ENCODE results near the gene PLA1A.

PLA1A gene

DNA sequence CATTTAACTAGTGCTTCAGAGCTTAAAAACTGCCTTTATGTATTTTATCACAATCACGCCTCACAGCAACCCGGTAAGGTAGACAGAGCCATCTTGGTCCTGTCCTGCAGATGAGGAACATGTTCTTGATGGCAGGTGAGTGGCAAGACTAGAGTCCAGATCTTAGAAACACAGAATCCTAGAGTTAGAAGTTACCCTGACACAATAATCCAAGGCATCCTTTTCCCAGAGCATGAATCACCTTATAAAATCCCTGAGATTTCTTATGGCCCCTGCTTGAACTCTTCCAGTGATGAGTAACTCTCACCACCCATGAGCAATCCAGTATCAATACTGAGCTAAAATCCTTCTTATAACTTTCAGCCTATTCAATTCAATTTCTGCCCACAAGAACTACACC lies 45.8 kb downstream of the PLA1A start:
- Histone ChIP-seq H3K36me3 (ENCODE audit: control insufficient read depth in 5 of 5, insufficient read depth in 5 of 5, low read length in 5 of 5) (peaks cover 3 to 20% (median 7%) of the 10 kb centered on the region in 5 donors), H3K27ac (ENCODE audit: low read depth, low read length) (no peak overlapping the region), H3K4me3 (ENCODE audit: low read depth in 1 of 5, low read length in 5 of 5) (no peak overlapping the region), H3K9ac (ENCODE audit: low read length in 5 of 5) (no peak overlapping the region), H3K4me1 (ENCODE audit: control insufficient read depth in 5 of 5, insufficient read depth in 5 of 5, low read length in 5 of 5) (peaks cover 2 to 26% (median 6%) of the 10 kb centered on the region in 5 donors), H3K9me3 (ENCODE audit: control insufficient read depth in 5 of 5, low read length in 5 of 5) (no peaks in the 10 kb centered on the region), H3K27me3 (ENCODE audit: control insufficient read depth in 5 of 5, insufficient read depth in 4 of 5, low read length in 5 of 5) (no peaks in the 10 kb centered on the region)

DNA sequence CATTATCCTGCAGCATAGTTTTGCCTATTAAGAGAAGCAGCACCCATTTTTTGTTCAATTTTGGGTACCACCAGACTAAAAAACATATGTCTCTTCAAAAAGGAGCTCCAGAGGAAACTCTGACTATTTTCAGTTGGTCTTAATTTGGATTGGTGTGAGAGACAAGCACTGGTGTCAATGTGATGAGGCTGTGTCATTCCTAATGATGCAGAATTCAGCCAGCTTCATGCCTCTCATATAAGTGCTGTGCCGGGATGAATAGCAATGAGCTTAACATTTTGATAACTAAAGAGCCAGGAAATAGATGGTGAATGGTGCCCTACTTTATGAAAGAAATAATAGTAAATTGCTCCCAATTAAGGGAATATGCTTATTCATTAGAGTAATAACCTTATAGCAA lies 46.8 kb downstream of the PLA1A start:
- Histone ChIP-seq H3K36me3 (ENCODE audit: control insufficient read depth in 5 of 5, insufficient read depth in 5 of 5, low read length in 5 of 5) (peaks cover 3 to 21% (median 7%) of the 10 kb centered on the region in 5 donors), H3K9ac (ENCODE audit: low read length in 5 of 5) (no peak overlapping the region), H3K27ac (ENCODE audit: low read depth, low read length) (no peak overlapping the region), H3K4me3 (ENCODE audit: low read depth in 1 of 5, low read length in 5 of 5) (no peak overlapping the region), H3K4me1 (ENCODE audit: control insufficient read depth in 5 of 5, insufficient read depth in 5 of 5, low read length in 5 of 5) (peaks cover 0 to 18% (median 2%) of the 10 kb centered on the region in 5 donors), H3K27me3 (ENCODE audit: control insufficient read depth in 5 of 5, insufficient read depth in 4 of 5, low read length in 5 of 5) (no peaks in the 10 kb centered on the region), H3K9me3 (ENCODE audit: control insufficient read depth in 5 of 5, low read length in 5 of 5) (no peaks in the 10 kb centered on the region)

DNA sequence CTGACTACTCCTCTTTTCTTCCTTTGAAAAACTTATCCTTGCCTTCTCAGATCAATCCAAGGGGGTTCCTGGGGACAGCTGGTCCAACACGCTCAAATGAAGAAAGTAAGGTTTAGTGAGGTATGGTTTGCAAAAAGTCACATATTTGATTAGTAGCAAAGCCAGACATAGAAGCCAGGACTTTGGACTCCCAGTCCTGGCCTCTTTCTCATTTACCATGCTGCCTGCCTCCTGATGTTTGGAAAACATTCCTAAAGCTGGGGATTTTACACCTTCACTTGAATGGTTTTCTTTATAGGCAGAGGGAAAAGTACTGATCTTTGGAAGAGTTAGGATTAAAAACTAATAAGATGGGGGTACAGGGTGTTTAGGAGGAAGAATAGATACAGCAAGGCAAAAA lies 48.1 kb downstream of the PLA1A start:
- H3K9ac ChIP-seq (ENCODE audit: low read length in 5 of 5), result no peak overlapping the region
- peaks cover 3 to 21% (median 7%) of the 10 kb centered on the region in 5 donors for H3K36me3 ChIP-seq (ENCODE audit: control insufficient read depth in 5 of 5, insufficient read depth in 5 of 5, low read length in 5 of 5)
- no peaks in the 10 kb centered on the region for H3K9me3 ChIP-seq (ENCODE audit: control insufficient read depth in 5 of 5, low read length in 5 of 5)
- H3K4me1 ChIP-seq (ENCODE audit: control insufficient read depth in 5 of 5, insufficient read depth in 5 of 5, low read length in 5 of 5), result peaks cover 0 to 18% (median 2%) of the 10 kb centered on the region in 5 donors
- peak overlapping the region; percentile 80 for H3K27ac ChIP-seq (ENCODE audit: low read depth, low read length)
- no peak overlapping the region for H3K4me3 ChIP-seq (ENCODE audit: low read depth in 1 of 5, low read length in 5 of 5)
- no peaks in the 10 kb centered on the region for H3K27me3 ChIP-seq (ENCODE audit: control insufficient read depth in 5 of 5, insufficient read depth in 4 of 5, low read length in 5 of 5)

DNA sequence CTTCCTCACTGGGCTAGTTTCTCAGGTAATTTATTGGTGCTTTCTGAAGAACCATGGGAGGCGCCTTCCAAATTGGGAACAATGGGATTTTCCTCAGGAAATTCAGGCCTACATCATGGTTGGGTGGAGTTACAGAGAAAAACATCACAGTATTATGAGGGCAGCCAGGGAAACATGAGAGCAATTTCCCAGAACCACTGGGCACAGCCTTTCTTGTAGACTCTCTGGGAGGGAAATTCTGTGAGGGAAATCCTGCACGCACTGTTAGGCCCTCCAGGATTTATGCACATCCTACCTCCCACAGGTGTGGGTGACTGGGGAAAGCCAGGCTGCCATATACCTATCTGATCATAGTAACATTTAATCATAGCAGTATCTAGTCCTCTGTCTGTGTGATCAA lies 49.5 kb downstream of the PLA1A start:
- peaks cover 3 to 17% (median 4%) of the 10 kb centered on the region in 5 donors for H3K36me3 ChIP-seq (ENCODE audit: control insufficient read depth in 5 of 5, insufficient read depth in 5 of 5, low read length in 5 of 5)
- H3K27me3 ChIP-seq (ENCODE audit: control insufficient read depth in 5 of 5, insufficient read depth in 4 of 5, low read length in 5 of 5), result no peaks in the 10 kb centered on the region
- H3K4me1 ChIP-seq (ENCODE audit: control insufficient read depth in 5 of 5, insufficient read depth in 5 of 5, low read length in 5 of 5), result peaks cover 0 to 23% (median 2%) of the 10 kb centered on the region in 5 donors
- H3K4me3 ChIP-seq (ENCODE audit: low read depth in 1 of 5, low read length in 5 of 5), result no peak overlapping the region
- H3K9me3 ChIP-seq (ENCODE audit: control insufficient read depth in 5 of 5, low read length in 5 of 5), result no peaks in the 10 kb centered on the region
- H3K9ac ChIP-seq (ENCODE audit: low read length in 5 of 5), result peak overlapping the region in 1 of 5 donors; percentile 12
- peak overlapping the region; percentile 80 for H3K27ac ChIP-seq (ENCODE audit: low read depth, low read length)

DNA sequence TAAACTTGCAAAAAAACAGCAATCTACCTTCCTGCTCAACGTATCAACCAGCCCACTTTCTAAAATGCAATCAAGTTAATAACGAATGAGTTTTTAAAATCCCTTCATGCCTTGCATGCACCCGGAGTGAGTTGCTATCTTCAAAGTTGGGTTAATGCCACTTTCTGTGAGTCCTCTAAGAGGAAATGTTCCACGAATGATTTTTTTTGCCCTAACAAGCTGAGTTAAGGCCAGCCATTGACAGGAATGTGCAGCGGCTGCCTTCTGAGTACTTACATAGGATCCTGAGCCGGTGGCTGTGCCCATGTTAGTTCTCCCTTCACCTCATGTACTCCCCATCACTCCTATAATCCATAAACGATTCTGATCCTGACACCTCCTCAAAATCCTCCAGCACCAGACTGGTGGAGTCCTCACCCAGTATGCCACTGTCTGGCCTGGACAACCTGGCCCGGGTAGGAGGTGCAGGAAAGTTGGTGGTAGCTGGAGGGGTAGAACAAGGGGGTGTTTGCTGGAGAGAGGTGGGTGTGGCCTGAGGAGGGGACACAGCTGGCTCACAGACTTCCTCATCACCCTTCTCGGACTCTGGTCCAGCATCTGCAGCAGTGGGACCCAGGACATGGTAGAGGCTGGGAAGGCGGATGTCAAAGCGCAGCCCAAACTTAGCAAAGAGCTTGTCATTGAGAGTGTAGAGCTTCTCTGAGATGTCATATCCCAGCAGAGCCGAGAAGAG lies 50.3 kb downstream of the PLA1A start:
- Histone ChIP-seq H3K4me1 (ENCODE audit: control insufficient read depth in 5 of 5, insufficient read depth in 5 of 5, low read length in 5 of 5) (peaks cover 0 to 30% (median 8%) of the 10 kb centered on the region in 5 donors), H3K27me3 (ENCODE audit: control insufficient read depth in 5 of 5, insufficient read depth in 4 of 5, low read length in 5 of 5) (no peaks in the 10 kb centered on the region), H3K9ac (ENCODE audit: low read length in 5 of 5) (peak overlapping the region in 2 of 5 donors; percentile 8 to 12), H3K36me3 (ENCODE audit: control insufficient read depth in 5 of 5, insufficient read depth in 5 of 5, low read length in 5 of 5) (peaks cover 3 to 11% (median 3%) of the 10 kb centered on the region in 5 donors), H3K4me3 (ENCODE audit: low read depth in 1 of 5, low read length in 5 of 5) (no peak overlapping the region), H3K9me3 (ENCODE audit: control insufficient read depth in 5 of 5, low read length in 5 of 5) (no peaks in the 10 kb centered on the region), H3K27ac (ENCODE audit: low read depth, low read length) (peak overlapping the region; percentile 68)

DNA sequence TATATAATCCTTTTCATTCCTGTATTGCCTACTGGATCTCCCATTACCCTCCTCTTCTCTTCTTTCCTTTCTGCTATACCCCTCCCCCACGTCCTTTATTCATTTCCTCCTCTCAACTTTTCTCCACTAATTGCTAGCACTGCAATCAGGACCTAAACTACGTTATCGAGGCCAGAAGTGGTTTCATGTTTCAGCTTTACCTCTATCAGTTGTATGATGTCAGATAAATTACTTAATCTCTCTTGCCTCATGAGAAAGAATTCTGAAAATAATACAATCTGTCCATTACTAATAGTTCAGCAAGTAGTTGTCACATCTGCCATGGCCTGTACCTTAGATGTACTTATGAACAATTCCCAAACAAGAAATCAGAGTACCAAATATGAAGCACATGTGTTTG lies 52.1 kb downstream of the PLA1A start:
- no peak overlapping the region for H3K9ac ChIP-seq (ENCODE audit: low read length in 5 of 5)
- no peaks in the 10 kb centered on the region for H3K27me3 ChIP-seq (ENCODE audit: control insufficient read depth in 5 of 5, insufficient read depth in 4 of 5, low read length in 5 of 5)
- H3K9me3 ChIP-seq (ENCODE audit: control insufficient read depth in 5 of 5, low read length in 5 of 5), result no peaks in the 10 kb centered on the region
- H3K36me3 ChIP-seq (ENCODE audit: control insufficient read depth in 5 of 5, insufficient read depth in 5 of 5, low read length in 5 of 5), result peaks cover 2 to 9% (median 3%) of the 10 kb centered on the region in 5 donors
- H3K27ac ChIP-seq (ENCODE audit: low read depth, low read length), result no peak overlapping the region
- H3K4me3 ChIP-seq (ENCODE audit: low read depth in 1 of 5, low read length in 5 of 5), result no peak overlapping the region
- peaks cover 0 to 34% (median 8%) of the 10 kb centered on the region in 5 donors for H3K4me1 ChIP-seq (ENCODE audit: control insufficient read depth in 5 of 5, insufficient read depth in 5 of 5, low read length in 5 of 5)

DNA sequence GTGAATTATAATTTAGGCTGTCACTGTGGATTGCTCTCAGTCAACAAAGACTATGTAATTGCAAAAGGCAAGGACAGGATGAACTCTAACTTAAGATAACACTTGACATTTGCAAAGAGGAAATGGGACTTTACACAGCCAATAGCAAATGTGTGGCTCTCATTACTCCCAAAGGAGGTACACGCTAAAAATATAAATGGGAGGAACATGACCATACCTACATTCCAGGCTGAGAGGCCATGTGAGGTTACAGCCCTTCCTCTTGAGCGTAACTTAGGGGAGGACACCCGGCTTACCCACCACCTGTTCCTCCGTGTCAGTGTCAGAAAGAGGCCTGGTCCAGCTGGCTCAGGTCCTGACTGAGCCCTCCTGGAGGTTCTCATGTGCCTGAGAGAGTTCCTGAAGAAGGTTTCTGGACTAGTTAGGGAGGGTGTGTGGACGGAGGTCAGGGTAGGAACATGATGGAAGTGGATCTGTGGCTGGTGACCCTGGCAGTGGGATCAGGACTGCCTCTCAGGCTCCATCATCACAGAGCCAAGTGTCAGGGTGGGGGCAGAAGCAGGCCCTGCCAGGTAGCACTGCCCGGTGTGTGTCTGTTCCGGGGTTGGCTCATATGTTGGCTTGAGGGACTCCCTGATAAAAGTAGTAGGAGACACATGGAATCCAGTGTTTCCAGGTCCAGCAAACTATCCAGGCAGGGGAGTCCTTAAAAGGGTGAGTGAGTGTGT lies 54.8 kb downstream of the PLA1A start:
- Histone ChIP-seq H3K27ac (ENCODE audit: low read depth, low read length) (peak overlapping the region; percentile 54), H3K9me3 (ENCODE audit: control insufficient read depth in 5 of 5, low read length in 5 of 5) (no peaks in the 10 kb centered on the region), H3K4me3 (ENCODE audit: low read depth in 1 of 5, low read length in 5 of 5) (no peak overlapping the region), H3K36me3 (ENCODE audit: control insufficient read depth in 5 of 5, insufficient read depth in 5 of 5, low read length in 5 of 5) (peaks cover 0 to 12% (median 3%) of the 10 kb centered on the region in 5 donors), H3K4me1 (ENCODE audit: control insufficient read depth in 5 of 5, insufficient read depth in 5 of 5, low read length in 5 of 5) (peaks cover 0 to 31% (median 6%) of the 10 kb centered on the region in 5 donors), H3K27me3 (ENCODE audit: control insufficient read depth in 5 of 5, insufficient read depth in 4 of 5, low read length in 5 of 5) (no peaks in the 10 kb centered on the region), H3K9ac (ENCODE audit: low read length in 5 of 5) (no peak overlapping the region)

DNA sequence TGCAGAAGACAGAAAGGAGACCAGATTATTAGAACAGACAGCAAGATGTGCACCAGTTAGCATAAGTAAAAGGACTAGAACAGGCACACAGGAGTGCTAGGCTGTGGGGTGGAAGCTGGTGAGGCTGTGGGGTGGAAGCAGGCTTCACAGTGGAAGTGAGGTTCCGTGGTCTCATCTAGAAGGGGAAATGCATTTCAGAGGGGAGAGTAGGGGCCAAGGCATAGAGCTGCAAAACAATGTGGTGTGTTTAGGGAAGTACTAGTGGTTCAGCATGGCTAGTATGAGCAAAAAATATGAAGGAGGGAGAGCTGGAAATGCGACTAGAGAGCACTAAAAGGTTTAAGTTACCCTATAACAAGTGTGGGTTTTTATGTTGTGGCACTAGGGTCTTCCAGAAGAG lies 56.2 kb downstream of the PLA1A start:
- peaks cover 0 to 21% (median 6%) of the 10 kb centered on the region in 5 donors for H3K4me1 ChIP-seq (ENCODE audit: control insufficient read depth in 5 of 5, insufficient read depth in 5 of 5, low read length in 5 of 5)
- H3K9ac ChIP-seq (ENCODE audit: low read length in 5 of 5), result no peak overlapping the region
- no peaks in the 10 kb centered on the region for H3K27me3 ChIP-seq (ENCODE audit: control insufficient read depth in 5 of 5, insufficient read depth in 4 of 5, low read length in 5 of 5)
- no peak overlapping the region for H3K4me3 ChIP-seq (ENCODE audit: low read depth in 1 of 5, low read length in 5 of 5)
- peaks cover 0 to 9% (median 0%) of the 10 kb centered on the region in 5 donors for H3K36me3 ChIP-seq (ENCODE audit: control insufficient read depth in 5 of 5, insufficient read depth in 5 of 5, low read length in 5 of 5)
- H3K27ac ChIP-seq (ENCODE audit: low read depth, low read length), result no peak overlapping the region
- no peaks in the 10 kb centered on the region for H3K9me3 ChIP-seq (ENCODE audit: control insufficient read depth in 5 of 5, low read length in 5 of 5)

DNA sequence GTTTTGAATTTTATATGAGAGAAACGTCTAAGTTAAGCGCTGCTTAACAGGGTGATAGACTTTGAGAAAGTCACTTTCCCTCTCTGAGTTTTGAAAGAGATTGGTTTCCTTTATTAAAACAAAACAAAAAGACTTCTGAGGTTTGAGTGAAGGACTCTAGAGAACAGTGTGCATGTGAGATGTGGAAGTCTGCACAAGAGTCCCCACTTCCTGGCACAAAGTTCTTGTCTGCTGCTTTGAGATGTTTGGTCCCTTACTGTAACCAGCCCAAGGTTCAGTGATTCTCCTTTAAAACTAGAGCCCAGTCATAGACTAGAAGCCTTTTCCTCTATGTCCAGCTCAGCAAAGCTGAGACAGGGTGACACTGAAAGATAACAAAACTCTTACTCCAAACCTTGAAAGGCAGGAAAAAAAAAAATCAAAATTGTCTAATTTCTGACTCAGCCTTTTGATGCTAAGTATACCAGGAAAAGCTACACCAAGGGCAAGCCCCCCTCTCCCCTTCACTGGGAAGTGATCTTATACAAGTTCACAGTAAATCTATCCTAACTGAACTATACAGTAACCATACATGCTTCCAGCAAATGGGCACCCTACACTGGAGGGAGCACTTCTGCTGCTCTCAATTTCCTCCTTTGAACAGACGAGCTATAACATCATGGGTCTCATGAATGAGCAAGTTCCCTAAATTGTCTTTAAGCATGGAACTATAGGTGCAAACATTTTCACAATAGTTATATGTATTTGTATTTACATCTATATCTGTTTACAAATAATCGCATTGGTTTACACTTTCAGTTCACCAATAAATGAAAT lies 60.4 kb downstream of the PLA1A start:
- H3K27ac ChIP-seq (ENCODE audit: low read depth, low read length), result no peak overlapping the region
- peaks cover 0 to 19% (median 13%) of the 10 kb centered on the region in 5 donors for H3K4me1 ChIP-seq (ENCODE audit: control insufficient read depth in 5 of 5, insufficient read depth in 5 of 5, low read length in 5 of 5)
- no peak overlapping the region for H3K4me3 ChIP-seq (ENCODE audit: low read depth in 1 of 5, low read length in 5 of 5)
- peaks cover 0 to 6% (median 0%) of the 10 kb centered on the region in 5 donors for H3K36me3 ChIP-seq (ENCODE audit: control insufficient read depth in 5 of 5, insufficient read depth in 5 of 5, low read length in 5 of 5)
- H3K9ac ChIP-seq (ENCODE audit: low read length in 5 of 5), result no peak overlapping the region
- H3K9me3 ChIP-seq (ENCODE audit: control insufficient read depth in 5 of 5, low read length in 5 of 5), result no peaks in the 10 kb centered on the region
- H3K27me3 ChIP-seq (ENCODE audit: control insufficient read depth in 5 of 5, insufficient read depth in 4 of 5, low read length in 5 of 5), result no peaks in the 10 kb centered on the region
